ENCODE data around the gene P2RX6. TPM values are rescaled to one million over a fixed set of nuclear protein-coding genes. Genes with fewer than 3 reads are reported as not detected.

The P2RX6 gene
- total and polyA plus RNA-seq, 7 donors = 11.3 to 47.7 (median 32.8) TPM

GRCh38 chr22:20986365-20986764, 28.6 kb upstream of the P2RX6 start:
- intact Hi-C loops (cut with DNase I) = loop anchor here (5.0 to 10.0 kb wide), 3 partner anchors 49 to 102 kb away; no protein-coding TSS in a partner anchor
- ATAC-seq = no peak
- no peaks in the 10 kb centered on the region for H3K9me3 ChIP-seq
- DNase-seq = no peak
- TF ChIP-seq CTCF (IDR thresholded peaks at IDR 0.05) = no peak
- H3K27me3 ChIP-seq (ENCODE audit: insufficient read depth in 3 of 3, low read length in 2 of 3) = no peaks in the 10 kb centered on the region
- H3K4me3 ChIP-seq = no peak overlapping the region
- WGBS, 3 donors = 92 to 97% (median 97%) methylated on average over 1 of the region's 1 CpG
- peaks cover 7% of the 10 kb centered on the region for H3K4me1 ChIP-seq
- H3K36me3 ChIP-seq (ENCODE audit: insufficient read depth in 1 of 2, low read depth in 1 of 2) = peaks cover 0 to 71% of the 10 kb centered on the region in 2 donors
- H3K27ac ChIP-seq = no peak overlapping the region

- WGBS, 3 donors = 82 to 91% (median 88%) methylated on average over 13 to 14 of the region's 14 CpGs
- H3K4me3 ChIP-seq = no peak overlapping the region
- intact Hi-C loops (cut with DNase I) = loop anchor here (5.0 to 10.0 kb wide), 3 partner anchors 50 to 103 kb away; no protein-coding TSS in a partner anchor
- H3K9me3 ChIP-seq = no peaks in the 10 kb centered on the region
- peaks cover 7% of the 10 kb centered on the region for H3K4me1 ChIP-seq
- TF ChIP-seq CTCF (IDR thresholded peaks at IDR 0.05) = no peak
- no peak overlapping the region for H3K27ac ChIP-seq
- ATAC-seq (no peak), DNase-seq (no peak)
- peaks cover 3 to 81% of the 10 kb centered on the region in 2 donors for H3K36me3 ChIP-seq (ENCODE audit: insufficient read depth in 1 of 2, low read depth in 1 of 2)
- no peaks in the 10 kb centered on the region for H3K27me3 ChIP-seq (ENCODE audit: insufficient read depth in 3 of 3, low read length in 2 of 3)
Measured at GRCh38 chr22:20987375-20987774, 27.6 kb upstream of the P2RX6 start.

- Histone ChIP-seq H3K27me3 (ENCODE audit: insufficient read depth in 3 of 3, low read length in 2 of 3) (no peaks in the 10 kb centered on the region), H3K36me3 (ENCODE audit: insufficient read depth in 1 of 2, low read depth in 1 of 2) (peaks cover 3 to 88% of the 10 kb centered on the region in 2 donors), H3K4me3 (no peak overlapping the region), H3K27ac (no peak overlapping the region), H3K4me1 (no peaks in the 10 kb centered on the region), H3K9me3 (no peaks in the 10 kb centered on the region)
- intact Hi-C loops (cut with DNase I) = loop anchor here (5.0 to 10.0 kb wide), 3 partner anchors 51 to 104 kb away; no protein-coding TSS in a partner anchor
- 85 to 91% (median 86%) methylated on average over 16 of the region's 16 CpGs for WGBS, 3 donors
- ATAC-seq (no peak), DNase-seq (no peak)
- no peak for TF ChIP-seq CTCF (IDR thresholded peaks at IDR 0.05)
Measured at GRCh38 chr22:20988573-20989322, 26.2 kb upstream of the P2RX6 start.

- ATAC-seq (no peak), DNase-seq (no peak)
- H3K27ac ChIP-seq = no peak overlapping the region
- intact Hi-C loops (cut with DNase I) = loop anchor here (5.0 to 10.0 kb wide), 4 partner anchors 52 to 105 kb away; no protein-coding TSS in a partner anchor
- no peaks in the 10 kb centered on the region for H3K27me3 ChIP-seq (ENCODE audit: insufficient read depth in 3 of 3, low read length in 2 of 3)
- 63 to 76% (median 67%) methylated on average over 12 to 17 of the region's 17 CpGs for WGBS, 3 donors
- H3K9me3 ChIP-seq = no peaks in the 10 kb centered on the region
- H3K36me3 ChIP-seq (ENCODE audit: insufficient read depth in 1 of 2, low read depth in 1 of 2) = peaks cover 3 to 89% of the 10 kb centered on the region in 2 donors
- TF ChIP-seq CTCF (IDR thresholded peaks at IDR 0.05) = no peak
- no peaks in the 10 kb centered on the region for H3K4me1 ChIP-seq
- no peak overlapping the region for H3K4me3 ChIP-seq
Measured at GRCh38 chr22:20989323-20990138, 25.4 kb upstream of the P2RX6 start.
